VCaP (cell line): ENCODE measurements around the gene MCCC2.
"Not testable (repeated sequence)": the region's sequence is repeated elsewhere in the genome, so short reads cannot be mapped to it uniquely, and the experiment has no call there.

Source experiments
- H3K27ac ChIP-seq: fragments of 450-650 bp; 2 replicates; pipeline ENCODE4 v1.5.1; 2017
- CTCF ChIP-seq: fragments of 450-650 bp; conservative IDR thresholded peaks from 2 replicates; pipeline ENCODE4 v1.5.1; 2017; ENCODE audit warnings: mild to moderate bottlenecking, moderate library complexity

The MCCC2 gene

DNA sequence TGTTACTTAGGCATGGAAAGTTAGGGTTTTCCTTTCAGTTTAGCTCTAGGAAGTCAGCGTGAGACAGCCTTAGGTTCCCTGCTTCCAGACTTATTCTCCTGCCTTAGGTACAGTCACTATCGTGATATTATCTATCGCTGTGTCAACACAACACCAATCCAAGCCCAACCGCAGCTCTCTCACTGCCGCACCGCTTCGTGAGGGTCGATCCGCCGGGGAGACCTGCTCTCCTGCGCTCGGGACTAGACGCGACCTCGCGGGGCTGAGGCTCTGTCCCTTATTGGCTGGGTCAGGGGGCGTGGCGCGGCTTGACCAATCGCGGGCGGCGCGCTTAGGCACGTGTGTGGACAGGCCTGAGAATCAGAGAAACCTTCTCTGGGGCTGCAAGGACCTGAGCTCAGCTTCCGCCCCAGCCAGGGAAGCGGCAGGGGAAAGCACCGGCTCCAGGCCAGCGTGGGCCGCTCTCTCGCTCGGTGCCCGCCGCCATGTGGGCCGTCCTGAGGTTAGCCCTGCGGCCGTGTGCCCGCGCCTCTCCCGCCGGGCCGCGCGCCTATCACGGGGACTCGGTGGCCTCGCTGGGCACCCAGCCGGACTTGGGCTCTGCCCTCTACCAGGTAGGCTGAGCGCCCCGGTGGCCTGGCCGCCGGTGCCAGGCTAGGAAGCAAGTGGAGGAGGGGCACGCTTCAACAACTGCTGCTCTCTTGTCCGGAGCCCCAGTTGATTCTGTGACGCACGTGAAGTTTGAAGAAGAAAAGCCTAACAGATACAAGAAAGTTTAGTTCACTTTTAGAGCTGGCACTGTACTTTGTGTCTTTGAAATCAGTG, at the start of gene MCCC2:
Gene MCCC2 (plus strand): TSS at position 400 of the 825 bp plus-strand sequence. CDS start 86 bp downstream, at position 486.
- no peak within 1 kb of the TSS for H3K27ac ChIP-seq
- no peak for TF ChIP-seq CTCF

DNA sequence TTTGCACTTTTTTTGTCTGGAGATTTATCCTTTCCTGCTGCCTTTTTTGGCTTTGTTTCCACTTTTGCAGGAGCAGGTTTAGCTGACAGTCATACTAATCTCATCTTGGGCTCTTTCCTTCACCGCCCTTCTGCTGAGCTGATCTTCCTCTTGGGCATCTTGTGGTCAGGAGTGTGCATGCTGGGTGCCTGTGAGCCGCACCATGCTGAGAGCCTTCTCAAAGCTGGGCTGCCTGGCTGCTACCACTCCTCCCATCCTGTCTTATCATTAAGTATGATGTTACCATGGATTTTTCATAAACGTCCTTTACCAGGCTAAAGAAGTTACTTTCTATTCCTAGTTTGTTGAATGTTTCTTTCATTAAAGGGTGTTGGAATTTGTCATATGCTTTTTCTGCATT, 49.5 kb upstream of the MCCC2 start:
- H3K27ac ChIP-seq, result no peak overlapping the region

DNA sequence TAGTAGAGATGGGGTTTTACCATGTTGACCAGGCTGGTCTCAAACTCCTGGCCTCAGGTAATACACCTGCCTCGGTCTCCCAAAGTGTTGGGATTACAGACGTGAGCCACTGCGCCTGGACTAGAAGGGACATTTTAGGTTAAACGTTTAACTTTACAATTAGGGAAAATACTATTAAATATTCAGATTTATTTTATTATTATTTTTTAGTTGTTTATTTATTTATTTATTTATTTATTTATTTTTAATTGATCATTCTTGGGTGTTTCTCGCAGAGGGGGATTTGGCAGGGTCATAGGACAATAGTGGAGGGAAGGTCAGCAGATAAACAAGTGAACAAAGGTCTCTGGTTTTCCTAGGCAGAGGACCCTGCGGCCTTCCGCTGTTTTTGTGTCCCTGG, 36.3 kb upstream of the MCCC2 start:
- not testable (repeated sequence) for H3K27ac ChIP-seq

More for the DNA sequence above, 49.5 kb upstream of the MCCC2 start:
- no peak for TF ChIP-seq CTCF

- H3K27ac ChIP-seq, result not testable (repeated sequence)
These were observed 35.6 kb upstream of the MCCC2 start for GRCh38 chr5:71551582-71551981.

DNA sequence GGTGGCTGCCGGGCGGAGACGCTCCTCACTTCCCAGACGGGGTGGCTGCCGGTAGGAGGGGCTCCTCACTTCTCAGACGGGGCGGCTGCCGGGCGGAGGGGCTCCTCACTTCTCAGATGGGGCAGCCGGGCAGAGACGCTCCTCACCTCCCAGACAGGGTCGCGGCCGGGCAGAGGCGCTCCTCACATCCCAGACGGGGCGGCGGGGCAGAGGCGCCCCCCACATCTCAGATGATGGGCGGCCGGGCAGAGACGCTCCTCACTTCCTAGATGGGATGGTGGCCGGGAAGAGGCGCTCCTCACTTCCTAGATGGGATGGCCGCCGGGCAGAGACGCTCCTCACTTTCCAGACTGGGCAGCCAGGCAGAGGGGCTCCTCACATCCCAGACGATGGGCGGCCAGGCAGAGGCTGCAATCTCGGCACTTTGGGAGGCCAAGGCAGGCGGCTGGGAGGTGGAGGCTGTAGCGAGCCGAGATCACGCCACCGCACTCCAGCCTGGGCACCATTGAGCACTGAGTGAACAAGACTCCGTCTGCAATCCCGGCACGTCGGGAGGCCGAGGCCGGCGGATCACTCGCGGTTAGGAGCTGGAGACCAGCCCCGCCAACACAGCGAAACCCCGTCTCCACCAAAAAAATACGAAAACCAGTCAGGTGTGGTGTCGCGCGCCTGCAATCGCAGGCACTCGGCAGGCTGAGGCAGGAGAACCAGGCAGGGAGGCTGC, 35.0 kb upstream of the MCCC2 start:
- H3K27ac ChIP-seq, result not testable (repeated sequence)

DNA sequence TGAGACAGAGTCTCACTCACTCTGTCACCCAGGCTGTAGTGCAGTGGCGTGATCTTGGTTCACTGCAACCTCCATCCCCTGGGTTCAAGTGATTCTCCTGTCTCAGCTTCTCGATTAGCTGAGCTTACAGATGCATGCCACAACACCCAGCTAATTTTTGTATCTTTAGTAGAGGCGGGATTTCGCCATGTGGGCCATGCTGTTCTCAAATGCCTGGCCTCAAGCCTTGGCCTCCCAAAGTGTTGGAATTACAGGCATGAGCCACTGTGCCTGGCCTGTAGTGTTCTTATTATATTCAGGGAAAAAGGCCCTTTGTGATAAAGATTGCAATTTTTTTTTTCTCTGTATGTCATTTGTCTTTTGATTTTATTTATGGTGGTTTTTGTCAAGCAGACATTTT, 24.0 kb upstream of the MCCC2 start:
- no peak for TF ChIP-seq CTCF
- no peak overlapping the region for H3K27ac ChIP-seq

- TF ChIP-seq CTCF, result no peak
- H3K27ac ChIP-seq, result no peak overlapping the region
These were observed 22.2 kb upstream of the MCCC2 start for GRCh38 chr5:71564895-71565294.

- TF ChIP-seq CTCF, result no peak
- H3K27ac ChIP-seq, result no peak overlapping the region
These were observed 17.2 kb upstream of the MCCC2 start for GRCh38 chr5:71569748-71570509.

DNA sequence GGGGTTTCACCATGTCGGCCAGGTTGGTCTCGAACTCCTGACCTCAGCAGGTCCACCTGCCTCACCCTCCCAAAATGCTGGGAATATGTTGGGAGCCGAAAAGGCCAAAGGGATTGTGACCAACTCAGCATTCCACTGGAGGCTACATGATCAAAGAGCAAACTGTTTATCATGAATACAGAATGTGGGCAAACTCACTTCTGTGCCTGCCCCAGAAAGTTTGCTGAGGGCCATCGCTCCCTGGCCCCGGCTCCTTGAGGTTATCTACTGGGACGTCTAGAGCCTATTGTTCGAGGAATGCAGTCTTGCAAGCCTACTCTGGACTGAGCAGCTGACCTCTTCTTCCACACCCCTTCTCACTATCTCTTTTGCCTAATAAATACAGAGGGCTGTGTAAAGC, 15.3 kb upstream of the MCCC2 start:
- not testable (repeated sequence) for H3K27ac ChIP-seq
